NCI-H128 (cell line): ENCODE measurements around the gene CST2.
"Not testable (repeated sequence)": the region's sequence is repeated elsewhere in the genome, so short reads cannot be mapped to it uniquely, and the experiment has no call there.

ENCODE experiments used
- DNase-seq: peaks from one replicate; lab custom pipeline; 2025; ENCODE audit not compliant: unreplicated experiment; lab: John Stamatoyannopoulos, UW

The CST2 gene

GRCh38 chr20:23826541-23827021 lies at the start of gene CST2:
CST2 (minus strand) TSS chr20:23826729; CDS start chr20:23826660, 69 bp downstream.
- no peak for DNase-seq

GRCh38 chr20:23875606-23876237 lies 49.2 kb upstream of the CST2 start:
- DNase-seq, result no peak

GRCh38 chr20:23874747-23875146 lies 48.2 kb upstream of the CST2 start:
- no peak for DNase-seq

GRCh38 chr20:23873370-23874015 lies 47.0 kb upstream of the CST2 start:
- DNase-seq, result no peak

GRCh38 chr20:23872065-23872464 lies 45.5 kb upstream of the CST2 start:
- DNase-seq, result no peak

- DNase-seq, result no peak
Measured at GRCh38 chr20:23870461-23870860, 43.9 kb upstream of the CST2 start.

- DNase-seq, result no peak
Measured at GRCh38 chr20:23869520-23869919, 43.0 kb upstream of the CST2 start.

- DNase-seq, result no peak
Measured at GRCh38 chr20:23868321-23868720, 41.8 kb upstream of the CST2 start.

- no peak for DNase-seq
Measured at GRCh38 chr20:23867152-23867776, 40.7 kb upstream of the CST2 start.

- not testable (repeated sequence) for DNase-seq
Measured at GRCh38 chr20:23860771-23861170, 34.2 kb upstream of the CST2 start.

- no peak for DNase-seq
Measured at GRCh38 chr20:23857962-23858595, 31.6 kb upstream of the CST2 start.

GRCh38 chr20:23856736-23857135 lies 30.2 kb upstream of the CST2 start:
- no peak for DNase-seq

GRCh38 chr20:23856226-23856625 lies 29.7 kb upstream of the CST2 start:
- no peak for DNase-seq

- DNase-seq, result no peak
Measured at GRCh38 chr20:23841693-23842092, 15.2 kb upstream of the CST2 start.

GRCh38 chr20:23835716-23836115 lies 9.2 kb upstream of the CST2 start:
- DNase-seq, result no peak

GRCh38 chr20:23832775-23833513 lies 6.4 kb upstream of the CST2 start:
- no peak for DNase-seq

- not testable (repeated sequence) for DNase-seq
Measured at GRCh38 chr20:23831961-23832360, 5.4 kb upstream of the CST2 start.

- DNase-seq, result no peak
Measured at GRCh38 chr20:23823621-23824324, 2.8 kb downstream of the CST2 start.

- DNase-seq, result no peak
Measured at GRCh38 chr20:23823111-23823510, 3.4 kb downstream of the CST2 start.

GRCh38 chr20:23820493-23820892 lies 6.0 kb downstream of the CST2 start:
- no peak for DNase-seq
